ENCODE data around the gene RARG.
"Not testable (repeated sequence)": the region's sequence is repeated elsewhere in the genome, so short reads cannot be mapped to it uniquely, and the experiment has no call there.

Gene RARG

DNA sequence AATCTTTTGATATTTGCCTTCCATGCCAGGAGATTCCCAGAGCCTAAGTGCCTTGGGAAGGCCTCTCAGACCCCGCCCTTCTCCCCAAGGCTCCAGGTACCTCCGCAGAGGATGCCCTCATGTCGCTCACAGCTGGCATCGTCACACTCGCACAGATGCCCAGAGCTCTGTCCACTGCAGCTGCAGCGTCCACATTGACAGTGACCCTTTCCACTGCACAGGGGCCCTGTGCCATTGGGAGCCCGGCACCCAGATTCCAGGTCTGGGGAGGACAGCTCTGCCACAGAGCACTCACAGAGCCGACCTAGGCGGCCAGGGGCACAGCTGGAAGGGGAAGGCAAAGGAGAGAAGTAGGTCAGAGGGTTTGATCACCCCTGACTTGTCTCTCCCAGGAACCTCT is 39.0 kb downstream of the RARG start:
- no peak for DNase-seq

DNA sequence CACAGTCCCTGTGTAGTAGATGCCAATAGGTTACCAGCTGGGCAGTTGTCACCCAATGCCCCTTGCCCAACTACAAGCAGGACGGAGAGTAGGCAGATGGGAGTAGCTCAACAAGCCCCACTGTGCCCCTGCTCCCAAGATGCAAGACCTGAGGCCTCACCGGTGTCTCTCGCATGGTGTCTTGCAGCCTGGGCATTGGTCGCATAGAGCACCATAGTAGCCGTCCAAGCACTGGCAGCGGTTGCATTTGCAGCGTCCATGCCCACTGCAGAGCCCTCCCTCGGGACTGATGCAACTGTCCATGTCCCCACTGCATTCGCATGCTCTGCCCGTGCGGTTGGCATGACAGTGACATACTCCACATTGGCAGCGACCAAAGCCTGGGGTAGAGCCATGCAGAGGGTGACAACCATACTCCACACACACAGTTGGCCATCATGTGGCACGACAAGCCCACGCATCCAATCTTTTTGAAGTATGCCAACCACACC is 39.4 kb downstream of the RARG start:
- DNase-seq: no peak

- DNase-seq: no peak
Measured at GRCh38 chr12:53191885-53192530, 40.0 kb downstream of the RARG start.

- DNase-seq: no peak
Measured at GRCh38 chr12:53191096-53191884, 40.7 kb downstream of the RARG start.

DNA sequence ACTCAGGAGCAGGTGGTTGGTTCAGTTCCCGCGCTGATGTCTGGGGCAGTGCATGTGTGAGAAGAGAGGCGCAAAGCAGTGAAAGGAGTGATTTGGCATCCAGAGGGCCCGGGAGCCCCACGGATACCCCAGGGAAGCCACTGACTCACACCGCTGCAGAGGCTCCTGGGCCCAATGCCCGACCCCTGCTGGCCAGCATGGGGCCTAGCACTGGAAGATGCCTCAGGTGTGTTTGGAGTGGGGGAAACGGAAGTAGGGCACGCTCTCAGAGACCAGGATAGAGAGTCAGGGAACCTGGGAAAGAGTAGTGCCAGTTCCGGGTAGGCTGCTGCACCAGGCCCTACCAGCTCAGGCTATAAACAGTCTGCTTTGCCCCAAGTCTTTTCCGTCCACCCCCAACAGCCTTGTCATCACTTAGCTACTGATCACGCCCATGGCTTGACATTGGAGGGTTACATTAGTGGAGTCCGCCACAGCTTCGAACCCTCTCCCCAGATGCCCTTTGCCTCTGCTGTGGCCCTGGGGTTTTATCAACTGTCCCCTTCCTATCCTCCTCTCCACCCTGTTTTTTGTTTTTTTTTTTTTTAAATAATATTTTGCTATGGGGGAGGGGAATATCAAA is 41.8 kb downstream of the RARG start:
- peak in 9 of 51 donors; percentile 7 to 30 (median 18) for DNase-seq

GRCh38 chr12:53187145-53187899 is 44.7 kb downstream of the RARG start:
- DNase-seq: no peak

- DNase-seq: no peak
Measured at GRCh38 chr12:53186745-53187144, 45.3 kb downstream of the RARG start.

DNA sequence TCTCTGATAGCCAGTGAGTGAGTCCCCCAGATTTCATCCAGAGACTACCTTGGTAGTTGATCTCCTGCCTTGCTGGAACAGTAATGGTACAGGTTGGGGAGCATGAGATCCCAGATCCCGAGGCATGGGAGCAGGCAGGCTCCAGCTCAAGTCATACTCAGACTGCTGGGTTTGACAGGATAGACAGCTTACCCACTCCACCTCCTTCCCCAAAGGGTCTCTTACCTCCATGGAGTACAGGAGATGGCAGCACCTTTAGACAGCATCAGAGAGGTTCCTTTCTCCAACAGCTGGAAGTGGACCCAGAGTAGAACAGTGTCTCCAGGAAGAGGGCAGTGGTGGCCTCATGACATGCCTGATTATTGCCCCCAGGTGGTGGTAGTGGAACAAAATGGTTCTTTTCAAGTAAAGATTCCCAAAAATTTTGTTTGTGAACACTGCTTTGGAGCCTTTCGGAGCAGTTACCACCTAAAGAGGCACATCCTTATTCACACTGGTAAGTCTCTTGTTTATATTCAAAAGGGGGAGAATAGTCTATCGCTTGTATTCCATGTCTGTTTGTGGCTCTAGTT is 46.3 kb downstream of the RARG start:
- DNase-seq: no peak

DNA sequence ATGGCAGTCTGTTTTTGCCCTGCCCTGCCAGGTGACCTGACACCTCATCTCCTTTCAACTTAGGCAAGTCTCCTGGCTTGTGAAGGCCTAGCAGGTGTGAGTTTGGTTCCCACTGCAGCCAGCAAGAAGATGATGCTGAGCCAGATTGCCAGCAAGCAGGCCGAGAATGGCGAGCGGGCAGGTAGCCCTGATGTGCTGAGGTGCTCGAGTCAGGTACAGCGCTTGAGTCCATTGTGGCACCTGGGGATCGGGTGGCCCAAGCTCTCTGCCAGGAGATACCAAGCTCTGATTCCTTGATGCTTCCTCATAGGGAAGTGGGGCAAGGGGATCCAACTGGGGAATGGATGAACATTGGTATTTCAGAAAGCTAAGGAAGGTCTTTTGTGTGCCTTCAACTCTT is 47.2 kb downstream of the RARG start:
- DNase-seq: no peak

DNA sequence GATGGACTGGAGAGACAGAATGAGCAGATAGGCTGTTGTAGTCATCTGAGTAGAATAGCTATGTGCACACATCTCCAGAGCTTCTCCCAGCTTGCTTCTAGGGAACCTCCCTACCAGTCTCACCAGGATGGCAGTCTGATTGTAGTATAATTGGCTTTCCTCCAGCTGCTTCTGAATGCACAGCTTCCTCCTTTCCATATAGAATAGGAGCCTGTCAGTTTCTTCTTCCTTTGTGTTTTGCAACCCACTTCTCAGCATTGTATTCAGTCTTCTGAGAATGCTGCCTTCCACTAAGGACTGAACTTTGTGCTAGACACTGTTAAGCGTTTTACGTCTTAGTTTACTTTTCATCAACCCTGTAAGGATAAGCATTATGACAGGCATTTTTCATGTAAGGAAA is 49.1 kb downstream of the RARG start:
- no peak for DNase-seq

DNA sequence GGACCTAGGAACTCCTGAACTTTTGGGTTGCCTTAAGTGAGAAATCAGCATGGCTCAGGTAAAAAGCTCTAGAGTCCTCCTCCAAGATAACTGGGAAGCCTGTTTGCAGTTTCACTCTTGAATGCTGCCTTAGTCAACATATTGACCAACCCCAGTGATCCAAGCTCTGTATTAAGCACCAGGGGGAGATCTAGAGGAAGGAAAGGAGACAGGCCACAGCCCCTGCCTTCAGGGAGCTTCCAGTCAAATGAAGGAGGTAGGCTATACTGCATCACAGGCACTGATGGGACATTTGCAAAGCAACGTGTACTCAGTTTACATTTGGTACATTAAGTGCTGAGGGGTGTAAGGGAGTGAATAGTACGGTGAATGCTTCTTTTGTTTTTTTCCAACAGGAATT is 50.1 kb downstream of the RARG start:
- no peak for DNase-seq

DNA sequence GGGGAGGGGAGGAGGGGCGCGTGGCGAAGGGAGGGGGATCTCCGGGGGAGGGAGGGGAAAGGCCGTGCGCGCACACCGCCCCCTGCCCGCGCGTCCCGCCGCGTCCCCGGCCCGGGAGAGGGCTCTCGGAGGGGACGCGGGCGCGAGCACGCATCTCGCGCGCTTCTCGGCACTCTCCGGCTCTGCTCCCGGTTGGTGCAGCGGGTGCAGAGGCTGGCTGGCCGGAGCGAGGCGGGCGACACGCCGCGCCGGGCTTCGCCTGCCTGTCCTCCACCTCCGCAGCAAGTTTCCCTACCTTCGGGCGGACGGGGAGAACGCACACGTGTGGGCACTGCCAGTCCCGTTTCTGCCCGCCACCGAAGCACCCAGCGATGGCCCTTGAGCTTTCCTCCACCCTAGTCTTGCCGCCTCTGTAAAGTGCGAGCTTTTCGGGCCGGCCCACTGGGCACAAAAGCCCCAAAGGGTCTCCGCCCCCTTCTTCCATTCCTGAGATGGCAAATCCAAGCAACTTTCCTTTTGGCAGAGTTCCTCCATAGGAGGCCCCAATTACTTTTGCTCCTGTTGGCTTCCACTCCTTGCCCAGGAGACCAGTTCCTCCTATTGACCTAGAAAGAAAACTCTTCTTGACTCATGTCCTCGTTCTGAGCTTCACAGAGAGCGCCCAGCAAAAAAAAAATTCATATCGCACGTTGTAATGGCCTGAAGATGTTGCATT is 50.9 kb downstream of the RARG start:
- peak in 32 of 51 donors; percentile 48 to 95 (median 82) for DNase-seq

GRCh38 chr12:53180220-53180930 is 51.6 kb downstream of the RARG start, which contains the start of the genes CSAD and ZNF740:
Gene CSAD (minus strand): TSS chr12:53180925. CDS start chr12:53173470, 7,455 bp downstream.
Gene ZNF740 (plus strand): TSS chr12:53180722. CDS start chr12:53181984, 1,262 bp downstream.
- peak; percentile 78 to 99 (median 96) for DNase-seq

- DNase-seq: peak in 16 of 51 donors; percentile 29 to 70 (median 50)
Measured at GRCh38 chr12:53179687-53180219, 52.3 kb downstream of the RARG start.

GRCh38 chr12:53178803-53179202 is 53.2 kb downstream of the RARG start:
- not testable (repeated sequence) for DNase-seq

GRCh38 chr12:53177447-53177846 is 54.6 kb downstream of the RARG start:
- not testable (repeated sequence) for DNase-seq

DNA sequence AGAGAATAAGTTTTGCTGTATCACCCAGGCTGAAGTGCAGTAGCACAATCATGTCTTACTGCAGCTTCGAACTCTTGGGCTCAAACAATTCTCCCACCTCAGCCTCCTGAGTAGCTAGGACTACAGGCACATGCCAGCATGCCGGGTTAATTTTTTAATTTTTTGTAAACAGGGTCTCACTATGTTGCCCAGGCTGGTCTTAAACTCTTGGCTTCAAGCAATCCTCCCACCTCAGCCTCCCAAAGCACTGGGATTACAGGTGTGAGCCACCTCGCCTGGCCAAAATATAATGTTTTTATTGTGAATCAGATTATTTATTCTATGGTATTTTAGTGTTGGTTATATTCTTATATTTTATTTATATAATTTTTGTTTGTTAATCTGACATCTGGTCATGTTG is 55.3 kb downstream of the RARG start:
- no peak for DNase-seq

DNA sequence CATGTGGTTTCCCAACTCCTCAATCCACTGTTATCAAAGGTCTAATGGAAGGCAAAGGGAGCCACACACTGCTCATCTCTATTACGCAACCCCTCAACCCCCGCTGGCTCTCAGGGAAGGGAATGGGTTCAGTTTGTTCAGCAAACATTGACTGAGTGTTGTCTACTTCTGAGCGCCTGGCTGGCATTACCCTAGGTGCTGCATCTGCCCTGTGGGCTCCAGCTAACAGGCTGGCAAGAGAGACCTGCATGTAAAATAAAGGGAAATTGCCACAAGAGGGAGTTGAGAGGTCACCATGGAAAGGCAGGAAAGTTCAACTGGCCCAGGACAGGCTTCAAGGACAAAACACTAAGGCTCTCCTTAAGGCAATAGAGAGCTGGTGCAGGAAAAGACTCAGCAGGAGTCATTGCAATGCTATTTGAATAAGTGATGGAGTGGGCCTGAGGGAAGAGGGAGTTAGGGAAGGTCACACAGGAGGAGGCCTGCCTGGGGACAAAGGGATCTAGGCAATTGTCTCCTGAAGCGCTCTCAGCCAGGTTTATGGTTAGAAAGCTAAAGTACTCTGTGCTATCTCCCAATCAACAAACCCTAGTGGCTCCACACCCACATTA is 57.0 kb downstream of the RARG start:
- DNase-seq: no peak
